Fibroblast of gingiva (primary cell): Measurements from ENCODE around the gene CASP3.
"Not testable (repeated sequence)": the region's sequence is repeated elsewhere in the genome, so short reads cannot be mapped to it uniquely, and the experiment has no call there.

Source experiments
- DNase-seq: peaks from one replicate; pipeline ENCODE4 v3.0.0-alpha.2; 2011; ENCODE audit warnings: low read depth

Gene CASP3

DNA sequence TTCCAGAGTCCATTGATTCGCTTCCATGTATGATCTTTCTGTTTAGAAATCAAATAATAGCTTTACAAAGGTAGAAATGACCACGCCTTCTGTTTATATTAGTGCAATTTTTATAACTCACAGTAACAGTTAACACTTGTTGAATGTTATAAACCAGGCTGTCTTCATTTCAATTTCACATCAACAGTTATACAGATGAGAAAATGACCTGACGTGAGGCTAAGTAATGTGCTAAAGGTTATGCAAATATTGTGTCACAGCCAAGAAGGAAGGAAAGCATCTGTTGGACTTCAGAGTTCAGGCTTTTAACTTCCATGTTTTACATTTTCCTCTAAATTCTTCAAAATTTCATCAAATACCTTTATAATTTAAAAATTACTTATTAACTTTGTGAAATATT lies 13.9 kb downstream of the CASP3 start:
- DNase-seq = no peak

DNA sequence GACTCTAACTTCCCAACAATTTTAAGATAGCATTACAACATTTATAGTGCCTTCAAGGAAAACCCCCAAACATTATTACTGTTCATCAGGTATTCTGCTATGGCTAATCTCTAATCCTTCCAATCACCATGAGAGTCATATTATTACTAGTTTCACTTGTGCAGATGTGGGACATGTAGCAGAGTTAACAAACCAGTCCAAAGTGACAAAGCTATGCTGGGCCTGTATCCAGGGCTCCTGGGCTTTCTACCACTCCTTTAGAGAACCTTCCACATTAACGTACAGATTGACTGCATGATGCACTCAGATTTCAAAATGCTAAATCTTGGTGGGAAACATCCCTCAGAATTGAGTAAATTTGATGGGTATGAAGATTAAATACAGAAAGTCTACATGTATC lies 16.4 kb downstream of the CASP3 start:
- no peak for DNase-seq

DNA sequence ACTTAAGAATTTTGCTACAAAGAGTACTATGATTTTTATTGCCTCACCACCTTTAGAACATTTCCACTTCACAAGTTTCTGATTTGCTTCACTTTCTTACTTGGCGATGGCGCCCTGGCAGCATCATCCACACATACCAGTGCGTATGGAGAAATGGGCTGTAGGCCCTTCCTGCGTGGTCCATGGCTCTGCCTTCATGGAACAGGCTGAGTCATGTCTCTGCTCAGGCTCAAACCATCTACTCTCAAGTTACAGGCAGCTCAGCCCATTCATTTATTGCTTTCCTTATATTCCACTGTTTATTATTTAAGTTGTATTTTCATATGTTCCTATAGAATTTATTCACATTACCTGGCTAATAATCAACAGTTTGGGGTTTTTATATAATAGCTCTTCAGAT lies 21.1 kb downstream of the CASP3 start:
- no peak for DNase-seq

DNA sequence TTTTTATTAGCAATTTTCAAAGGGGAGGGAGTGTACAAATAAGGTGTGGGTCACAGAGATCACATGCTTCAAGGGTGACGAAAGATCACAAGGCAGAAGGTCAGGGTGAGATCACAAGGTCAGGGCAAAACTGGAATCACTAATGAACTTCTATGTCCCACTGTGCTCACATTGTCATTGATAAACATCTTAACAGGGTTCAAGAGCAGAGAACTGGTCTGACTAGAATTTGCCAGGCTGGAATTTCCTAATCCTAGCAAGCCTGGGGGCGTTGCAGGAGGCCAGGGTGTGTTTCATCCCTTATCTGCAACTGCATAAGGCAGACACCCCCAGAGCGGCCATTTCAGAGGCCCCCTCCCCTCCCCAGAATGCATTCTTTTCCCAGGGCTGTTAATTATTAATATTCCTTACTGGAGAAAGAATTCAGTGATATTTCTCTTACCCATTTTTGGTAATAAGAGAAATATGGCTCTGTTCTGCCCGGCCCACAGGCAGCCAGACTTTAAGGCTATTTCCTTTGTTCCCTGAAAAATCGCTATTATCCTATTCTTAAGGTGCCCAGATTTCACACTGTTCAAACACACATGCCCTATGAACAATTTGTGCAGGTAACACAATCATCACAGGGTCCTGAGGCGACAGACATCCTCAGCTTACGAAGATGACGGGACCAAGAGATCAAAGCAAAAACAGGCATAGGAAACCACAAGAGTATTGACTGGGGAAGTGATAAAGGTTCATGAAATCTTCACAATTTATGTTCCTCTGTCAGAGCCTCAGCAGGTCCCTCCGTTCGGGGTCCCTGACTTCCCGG lies 23.3 kb downstream of the CASP3 start:
- not testable (repeated sequence) for DNase-seq

DNA sequence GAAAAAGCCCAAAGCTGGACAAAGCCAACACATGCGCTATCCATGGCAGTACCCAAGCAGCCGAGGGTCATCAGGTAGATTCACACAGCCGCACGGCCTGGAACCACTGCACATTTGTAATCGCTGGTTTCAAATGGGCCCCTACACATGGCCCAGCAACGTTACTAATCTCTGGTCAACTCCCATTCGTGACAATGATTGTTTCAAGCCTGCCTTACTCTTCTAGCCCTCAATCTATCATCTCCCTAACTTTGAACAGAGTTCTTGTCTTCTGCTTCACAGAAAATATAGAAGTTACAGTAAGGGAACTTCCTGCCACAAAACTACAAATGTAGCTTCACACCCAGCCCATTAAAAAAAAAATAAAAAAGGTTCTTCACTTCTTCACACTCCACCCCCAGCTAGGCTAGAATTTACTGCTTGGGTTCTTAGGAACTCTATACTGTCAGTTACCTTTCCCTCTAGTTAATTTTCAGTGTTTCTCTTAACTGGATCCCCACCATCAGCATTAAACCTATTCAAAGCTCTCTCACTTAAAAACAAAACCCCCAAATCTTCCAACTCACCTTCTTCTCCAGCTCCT lies 24.2 kb downstream of the CASP3 start:
- no peak for DNase-seq

DNA sequence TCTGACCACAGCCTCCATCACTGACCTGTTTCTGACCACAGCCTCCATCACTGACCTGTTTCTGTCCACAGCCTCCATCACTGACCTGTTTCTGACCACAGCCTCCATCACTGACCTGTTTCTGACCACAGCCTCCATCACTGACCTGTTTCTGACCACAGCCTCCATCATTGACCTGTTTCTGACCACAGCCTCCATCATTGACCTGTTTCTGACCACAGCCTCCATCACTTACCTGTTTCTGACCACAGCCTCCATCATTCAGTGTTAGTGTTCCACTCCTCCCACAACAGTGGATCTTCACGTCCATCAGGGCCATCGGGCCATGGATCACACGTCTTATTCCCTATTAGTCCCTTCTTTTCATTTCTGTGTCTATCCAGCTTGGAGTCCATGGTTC lies 24.7 kb downstream of the CASP3 start:
- not testable (repeated sequence) for DNase-seq

DNA sequence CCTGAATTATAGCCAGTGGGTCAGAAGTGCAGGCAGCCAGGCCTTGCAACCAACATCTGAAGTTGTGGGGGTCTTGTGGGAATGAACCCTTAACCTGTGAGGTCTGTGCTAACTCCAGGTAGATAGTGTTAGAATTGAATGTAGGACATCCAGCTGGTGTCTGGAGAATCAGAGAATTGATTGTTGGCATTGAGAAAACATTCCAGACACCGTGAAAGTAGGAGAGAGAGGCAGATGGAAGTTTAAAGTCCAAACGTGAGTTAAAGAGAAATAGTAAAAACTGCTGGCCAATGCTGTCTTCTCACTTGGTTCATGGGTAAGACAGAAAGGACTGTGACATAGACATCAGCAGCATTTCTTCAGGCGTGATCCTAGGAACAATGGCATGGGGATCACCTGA lies 27.7 kb downstream of the CASP3 start:
- DNase-seq = no peak

DNA sequence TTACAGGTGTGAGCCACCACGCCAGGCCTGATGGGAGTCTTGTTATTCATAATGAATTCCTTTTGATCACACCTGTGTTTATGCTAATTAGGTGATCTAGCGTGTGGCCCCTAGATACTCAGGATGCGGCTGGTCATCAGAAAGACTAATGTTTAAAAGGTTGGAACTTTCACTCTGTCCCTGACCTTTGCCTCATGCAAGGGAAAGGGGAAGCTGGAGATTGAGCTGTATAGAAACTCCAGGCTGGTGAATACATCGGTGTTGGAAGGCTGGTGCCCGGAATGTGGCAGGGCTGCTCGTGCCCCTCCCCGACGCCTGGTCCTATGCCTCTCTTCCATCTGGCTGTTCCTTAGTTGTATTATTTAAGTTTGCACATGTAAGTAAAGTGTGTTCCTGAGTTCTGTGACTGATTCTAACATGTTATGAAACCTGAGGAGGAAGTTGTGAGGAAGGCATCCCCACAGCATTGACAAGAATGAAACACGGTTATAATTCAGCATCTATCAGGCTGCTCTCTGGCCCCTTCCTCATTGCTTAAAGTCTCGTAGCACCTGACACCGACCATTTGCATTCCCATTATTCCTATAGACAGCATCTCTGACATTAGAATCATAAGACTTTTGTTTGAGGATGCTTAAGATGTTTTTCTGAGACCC lies 28.9 kb downstream of the CASP3 start:
- no peak for DNase-seq

DNA sequence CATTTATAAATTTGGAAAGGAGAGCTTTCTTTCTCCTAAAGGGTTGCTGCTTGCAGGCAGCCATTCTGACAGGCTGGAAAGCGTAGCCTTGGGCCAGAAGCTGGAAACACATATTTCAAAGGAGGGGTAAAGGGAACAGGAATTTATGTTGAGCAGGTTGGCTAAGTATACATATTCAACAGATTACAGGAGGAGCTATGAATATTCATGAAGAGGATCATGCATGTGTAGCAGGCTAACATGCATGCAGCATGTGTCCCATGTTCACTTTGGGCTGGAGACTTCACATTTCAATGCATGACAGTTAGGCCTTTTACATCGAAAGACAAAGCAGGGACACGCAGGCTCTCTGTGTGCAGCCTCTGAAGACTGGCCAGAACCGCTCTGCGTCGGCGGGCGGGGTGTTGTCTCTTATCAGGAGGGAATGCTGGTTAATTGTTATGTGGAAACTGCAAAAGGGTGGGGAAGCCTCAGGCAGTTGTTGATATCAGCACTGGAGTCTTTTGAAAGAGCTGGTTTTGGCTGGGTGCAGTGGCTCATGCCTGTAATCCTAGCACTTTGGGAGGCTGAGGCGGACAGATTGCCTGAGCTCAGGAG lies 31.5 kb downstream of the CASP3 start:
- DNase-seq = no peak

DNA sequence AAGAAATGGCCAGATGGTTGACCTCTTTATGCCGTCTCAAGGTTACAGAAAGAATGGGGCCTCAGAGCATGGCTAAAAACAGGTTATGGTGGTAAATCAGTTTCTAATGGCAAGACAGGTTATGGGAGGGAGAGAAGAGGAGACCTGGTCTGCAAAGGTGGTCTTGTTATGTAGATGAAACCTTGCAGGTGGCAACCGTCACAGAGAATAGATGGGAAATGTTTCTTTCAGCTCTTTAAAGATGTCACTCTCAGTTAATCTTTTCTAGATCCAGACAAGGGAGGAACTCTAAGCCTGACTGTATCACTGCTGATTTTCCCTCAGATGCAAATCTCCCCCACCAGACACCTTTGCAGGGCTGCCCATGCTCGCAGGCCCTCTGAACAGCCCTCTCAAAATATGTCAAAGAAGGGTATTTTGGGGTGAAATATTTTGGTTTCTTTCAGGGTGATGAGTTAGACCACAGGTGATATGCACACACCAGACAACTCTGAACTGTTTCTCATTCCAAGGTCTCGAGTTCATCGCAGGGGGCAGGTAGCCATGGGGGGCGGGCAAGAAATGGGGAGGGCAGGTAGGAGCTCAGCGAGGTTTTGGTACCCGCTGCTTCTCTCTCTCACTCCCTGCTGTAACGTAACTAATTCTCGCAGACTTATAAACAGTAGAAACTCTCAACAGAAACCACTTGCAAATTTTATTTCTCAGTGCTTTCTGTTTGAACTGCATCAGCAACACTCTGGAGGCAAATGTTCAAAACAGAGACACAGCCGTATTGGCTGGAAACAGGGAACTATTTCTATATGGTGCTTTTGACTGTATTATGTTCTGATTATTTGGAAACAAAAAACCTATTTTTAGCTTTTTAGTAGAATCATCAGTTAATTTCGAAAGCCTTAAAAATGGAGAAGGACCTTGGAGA lies 32.4 kb downstream of the CASP3 start:
- DNase-seq = no peak

DNA sequence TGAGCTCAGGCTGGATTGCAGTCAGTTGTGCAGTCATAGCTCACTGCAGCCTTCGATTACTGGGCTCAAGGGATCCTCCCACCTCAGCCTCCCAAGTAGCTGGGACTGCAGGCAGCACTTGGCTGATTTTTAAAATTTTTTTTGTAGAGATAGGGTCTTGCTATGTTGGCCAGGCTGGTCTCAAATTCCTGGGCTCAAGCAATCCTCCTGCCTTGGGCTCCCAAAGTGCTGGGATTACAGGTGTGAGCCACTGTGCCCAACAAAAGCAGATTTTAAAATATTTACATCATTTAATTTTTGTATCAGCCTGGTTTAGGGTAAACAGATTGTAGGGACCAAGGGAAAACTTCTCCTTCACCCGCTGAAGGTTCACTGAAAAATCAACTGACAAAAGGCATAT lies 33.1 kb downstream of the CASP3 start:
- not testable (repeated sequence) for DNase-seq

DNA sequence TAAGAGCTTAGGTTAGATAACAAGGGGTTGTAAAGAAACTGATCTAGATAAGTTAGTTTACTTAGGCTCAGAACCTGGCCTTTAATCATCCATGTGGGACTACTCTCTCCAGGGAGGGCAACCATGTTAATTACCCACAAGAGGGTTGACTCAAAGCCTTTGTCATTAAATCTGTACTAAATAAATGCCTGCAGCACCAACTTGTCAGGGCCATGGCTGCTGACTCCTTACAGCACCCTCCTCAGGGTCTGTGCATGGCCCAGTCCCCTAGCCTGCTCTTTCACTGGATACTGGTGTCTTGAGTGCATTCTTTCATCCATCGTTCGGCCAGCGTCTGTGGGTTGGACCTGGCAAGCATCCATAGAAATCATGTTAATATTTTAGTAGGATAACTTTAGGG lies 34.7 kb downstream of the CASP3 start:
- no peak for DNase-seq

DNA sequence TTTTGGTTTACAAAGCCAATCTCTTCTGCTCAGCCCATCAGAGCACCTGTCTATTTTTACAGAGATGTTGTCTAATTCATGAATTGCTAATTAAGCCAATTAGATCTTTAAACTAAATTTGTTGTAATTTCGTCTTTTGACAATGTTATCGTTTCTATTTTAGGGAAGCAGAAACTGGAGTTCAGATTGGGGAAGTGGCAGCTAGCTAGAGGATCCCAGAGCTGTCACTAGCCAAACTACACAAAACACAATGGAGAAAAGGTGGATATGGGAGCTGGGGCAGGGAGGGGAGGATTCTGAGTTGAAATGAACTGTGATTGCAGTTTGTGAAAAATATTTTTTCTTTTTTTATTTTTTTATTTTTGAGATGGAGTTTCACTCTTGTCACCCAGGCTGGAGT lies 35.8 kb downstream of the CASP3 start:
- no peak for DNase-seq

DNA sequence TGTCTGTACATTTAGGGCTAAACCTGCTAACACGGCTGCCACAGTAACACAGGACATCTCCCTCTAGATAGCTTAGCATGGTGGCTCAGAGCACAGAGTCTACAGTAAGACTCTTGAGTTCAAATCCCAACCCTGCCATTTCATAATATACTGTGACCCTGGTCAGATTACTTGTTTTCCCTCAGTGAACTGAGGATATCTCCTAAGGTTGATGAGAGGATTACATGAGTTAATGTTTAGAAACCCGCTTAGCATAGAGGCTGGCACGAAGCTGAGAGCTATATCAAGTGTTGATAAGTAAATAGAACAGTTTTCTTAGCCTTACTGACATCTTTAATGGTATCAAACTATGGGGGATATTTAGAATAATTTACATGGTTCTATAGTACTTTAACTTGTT lies 37.2 kb downstream of the CASP3 start:
- no peak for DNase-seq

DNA sequence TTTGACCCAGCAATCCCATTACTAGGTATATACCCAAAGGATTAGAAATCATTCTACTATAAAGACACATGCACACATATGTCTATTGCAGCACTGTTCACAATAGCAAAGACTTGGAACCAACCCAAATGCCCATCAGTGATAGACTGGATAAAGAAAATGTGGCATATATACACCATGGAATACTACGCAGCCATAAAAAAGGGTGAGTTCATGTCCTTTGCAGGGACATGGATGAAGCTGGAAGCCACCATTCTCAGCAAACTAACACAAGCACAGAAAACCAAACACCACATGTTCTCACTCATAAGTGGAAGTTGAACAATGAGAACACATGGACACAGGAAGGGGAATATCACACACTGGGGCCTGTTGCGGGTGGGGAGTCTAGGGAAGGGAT lies 41.8 kb downstream of the CASP3 start:
- not testable (repeated sequence) for DNase-seq

DNA sequence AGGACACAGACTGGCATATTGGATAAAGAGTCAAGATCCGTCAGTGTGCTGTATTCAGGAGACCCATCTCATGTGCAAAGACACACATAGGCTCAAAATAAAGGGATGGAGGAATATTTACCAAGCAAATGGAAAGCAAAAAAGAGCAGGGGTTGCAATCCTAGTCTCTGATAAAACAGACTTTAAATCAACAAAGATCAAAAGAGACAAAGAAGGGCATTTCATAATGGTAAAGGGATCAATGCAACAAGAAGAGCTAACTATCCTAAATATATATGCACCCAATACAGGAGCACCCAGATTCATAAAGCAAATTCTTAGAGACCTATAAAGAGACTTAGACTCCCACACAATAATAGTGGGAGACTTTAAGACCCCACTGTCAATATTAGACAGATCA lies 46.4 kb downstream of the CASP3 start:
- DNase-seq = not testable (repeated sequence)

DNA sequence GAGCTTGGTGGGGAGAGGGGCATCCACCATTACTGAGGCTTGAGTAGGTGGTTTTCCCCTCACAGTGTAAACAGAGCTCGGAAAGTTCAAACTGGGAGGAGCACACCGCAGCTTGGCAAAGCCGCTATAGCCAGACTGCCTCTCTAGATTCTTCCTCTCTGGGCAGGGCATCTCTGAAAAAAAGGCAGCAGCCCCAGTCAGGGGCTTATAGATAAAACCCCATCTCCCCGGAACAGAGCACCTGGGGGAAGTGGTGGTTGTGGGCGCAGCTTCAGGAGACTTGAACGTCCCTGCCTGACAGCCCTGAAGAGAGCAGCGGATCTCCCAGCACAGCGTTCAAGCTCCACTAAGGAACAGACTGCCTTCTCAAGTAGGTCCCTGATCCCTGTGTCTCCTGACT lies 48.3 kb downstream of the CASP3 start:
- not testable (repeated sequence) for DNase-seq

DNA sequence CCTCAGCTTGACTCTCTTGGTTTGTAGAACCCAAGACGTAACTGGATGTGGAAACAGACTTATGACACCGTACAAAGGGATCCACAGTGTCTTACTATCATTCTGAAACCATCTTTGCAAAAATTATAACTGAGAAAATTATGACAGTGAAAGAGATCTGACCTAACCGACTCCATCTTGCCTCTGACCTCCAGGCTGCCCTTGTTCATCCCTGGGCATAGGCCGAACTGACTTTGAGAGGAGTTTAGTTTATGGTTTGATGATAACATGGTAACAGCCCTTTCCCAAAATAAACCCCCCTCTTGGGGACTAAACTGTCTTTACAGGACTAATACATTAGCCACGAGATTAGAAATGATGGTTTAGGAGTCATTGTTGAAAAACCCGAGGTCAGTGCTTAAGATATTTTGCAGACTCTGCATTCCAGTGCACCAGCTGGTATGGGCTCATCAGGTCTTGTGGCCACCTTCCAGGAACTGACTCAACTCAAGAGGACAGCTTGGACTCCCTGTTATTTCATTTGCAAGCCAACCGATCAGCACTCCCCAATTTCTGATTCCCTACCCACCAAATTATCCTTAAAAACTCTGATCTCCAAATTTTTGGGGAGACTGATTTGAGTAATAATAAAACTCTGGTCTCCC lies 49.6 kb downstream of the CASP3 start:
- peak; percentile 65 for DNase-seq

DNA sequence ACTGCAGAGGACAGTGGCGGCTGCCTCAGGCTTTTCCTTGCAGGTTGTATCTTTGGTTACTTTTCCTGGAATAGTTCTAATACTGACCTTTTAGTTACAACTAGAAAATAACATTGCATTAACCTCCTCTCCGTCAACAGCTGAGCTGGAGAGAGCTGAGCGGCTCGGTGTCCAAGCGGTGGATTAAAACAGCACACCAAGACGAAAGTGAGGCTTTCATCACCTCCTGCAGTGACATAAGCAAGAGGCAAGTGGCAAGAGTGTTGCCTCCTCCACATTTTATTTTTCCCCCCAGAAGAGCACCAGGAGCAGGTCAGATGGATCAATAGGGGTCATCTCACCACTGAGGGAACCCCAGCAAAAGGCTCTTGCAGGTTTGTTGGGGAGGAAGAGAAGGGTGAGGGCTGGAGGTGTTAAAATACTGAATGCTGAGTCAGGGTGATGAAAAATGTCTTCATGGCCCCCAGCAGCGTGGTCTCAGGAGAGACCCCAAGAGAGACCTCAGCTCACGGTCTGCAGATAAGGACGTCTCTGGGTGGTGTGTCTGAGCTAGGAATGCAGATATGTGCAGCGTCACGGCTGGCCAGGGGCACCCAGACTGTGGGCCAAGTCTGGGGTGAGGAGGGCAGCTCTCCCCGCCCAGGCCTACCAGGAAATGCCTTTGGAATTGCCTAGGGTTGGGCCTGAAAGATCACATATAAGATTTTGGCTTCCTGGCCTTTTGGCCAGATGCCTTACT lies 50.3 kb downstream of the CASP3 start:
- no peak for DNase-seq

DNA sequence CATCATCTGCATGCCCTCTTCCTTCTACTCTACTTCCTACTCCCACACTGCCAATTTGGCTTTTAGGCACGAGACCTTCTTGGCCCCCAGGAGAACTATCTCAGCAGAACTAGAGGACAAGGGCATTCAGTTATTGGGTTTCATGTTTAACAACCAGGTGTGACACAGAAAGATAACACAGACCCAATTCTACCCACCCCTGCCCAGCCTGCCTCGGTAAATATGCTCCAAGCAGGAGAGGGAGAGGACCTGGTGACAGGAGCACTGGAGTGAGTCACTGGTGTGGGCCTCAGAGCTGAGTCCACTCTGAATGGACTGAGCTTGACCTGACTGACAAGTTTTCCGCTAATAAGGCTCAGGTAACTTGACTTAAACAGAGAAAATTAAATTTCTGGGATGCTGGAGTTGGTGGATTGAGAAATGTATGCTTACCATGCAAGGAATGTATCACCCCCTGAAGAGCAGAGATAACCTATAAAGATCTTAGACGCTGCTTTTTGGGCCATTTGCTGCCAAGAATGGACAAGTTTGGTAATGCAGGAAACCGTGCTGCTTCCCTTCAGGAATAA lies 52.5 kb downstream of the CASP3 start:
- no peak for DNase-seq
